ENCODE measurements around the gene GCNT4.
"Not testable (repeated sequence)": the region's sequence is repeated elsewhere in the genome, so short reads cannot be mapped to it uniquely, and the experiment has no call there.

GCNT4 gene

DNA sequence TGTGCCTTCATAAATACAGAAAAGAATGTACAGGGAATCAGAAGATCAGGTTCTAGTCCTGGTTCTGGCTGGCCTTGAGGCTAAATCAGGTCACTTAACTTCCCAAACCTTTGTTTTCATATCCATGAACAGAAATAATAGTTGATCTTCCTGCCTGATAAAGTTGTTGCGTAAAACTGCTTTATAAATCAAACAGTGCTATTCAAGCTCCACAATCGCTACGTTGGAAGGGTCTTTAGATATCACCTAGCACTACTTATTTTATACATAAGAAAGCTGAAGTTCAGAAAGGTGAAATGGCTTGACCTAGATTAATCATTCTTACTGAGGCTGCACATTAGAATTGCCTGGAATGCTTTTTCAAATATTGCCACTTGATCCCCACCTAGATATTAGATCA, 36.3 kb upstream of the GCNT4 start:
- TF ChIP-seq, protein P1, sequence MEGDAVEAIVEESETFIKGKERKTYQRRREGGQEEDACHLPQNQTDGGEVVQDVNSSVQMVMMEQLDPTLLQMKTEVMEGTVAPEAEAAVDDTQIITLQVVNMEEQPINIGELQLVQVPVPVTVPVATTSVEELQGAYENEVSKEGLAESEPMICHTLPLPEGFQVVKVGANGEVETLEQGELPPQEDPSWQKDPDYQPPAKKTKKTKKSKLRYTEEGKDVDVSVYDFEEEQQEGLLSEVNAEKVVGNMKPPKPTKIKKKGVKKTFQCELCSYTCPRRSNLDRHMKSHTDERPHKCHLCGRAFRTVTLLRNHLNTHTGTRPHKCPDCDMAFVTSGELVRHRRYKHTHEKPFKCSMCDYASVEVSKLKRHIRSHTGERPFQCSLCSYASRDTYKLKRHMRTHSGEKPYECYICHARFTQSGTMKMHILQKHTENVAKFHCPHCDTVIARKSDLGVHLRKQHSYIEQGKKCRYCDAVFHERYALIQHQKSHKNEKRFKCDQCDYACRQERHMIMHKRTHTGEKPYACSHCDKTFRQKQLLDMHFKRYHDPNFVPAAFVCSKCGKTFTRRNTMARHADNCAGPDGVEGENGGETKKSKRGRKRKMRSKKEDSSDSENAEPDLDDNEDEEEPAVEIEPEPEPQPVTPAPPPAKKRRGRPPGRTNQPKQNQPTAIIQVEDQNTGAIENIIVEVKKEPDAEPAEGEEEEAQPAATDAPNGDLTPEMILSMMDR (IDR thresholded peaks at IDR 0.05; ENCODE audit: poor library complexity, severe bottlenecking): no peak
- peaks cover 10% of the 10 kb centered on the region for H3K4me1 ChIP-seq (ENCODE audit: insufficient read depth, poor library complexity, severe bottlenecking)
- H3K27me3 ChIP-seq (ENCODE audit: insufficient read depth, poor library complexity, severe bottlenecking): no peaks in the 10 kb centered on the region
- ATAC-seq (ENCODE audit: low read depth) (no peak), DNase-seq (ENCODE audit: low spot score) (no peak)
- no peaks in the 10 kb centered on the region for H3K36me3 ChIP-seq (ENCODE audit: low read depth)
- no peak overlapping the region for H3K4me3 ChIP-seq (ENCODE audit: severe bottlenecking)
- no peaks in the 10 kb centered on the region for H3K9me3 ChIP-seq (ENCODE audit: severe bottlenecking)
- H3K27ac ChIP-seq (ENCODE audit: poor library complexity, severe bottlenecking): no peak overlapping the region

DNA sequence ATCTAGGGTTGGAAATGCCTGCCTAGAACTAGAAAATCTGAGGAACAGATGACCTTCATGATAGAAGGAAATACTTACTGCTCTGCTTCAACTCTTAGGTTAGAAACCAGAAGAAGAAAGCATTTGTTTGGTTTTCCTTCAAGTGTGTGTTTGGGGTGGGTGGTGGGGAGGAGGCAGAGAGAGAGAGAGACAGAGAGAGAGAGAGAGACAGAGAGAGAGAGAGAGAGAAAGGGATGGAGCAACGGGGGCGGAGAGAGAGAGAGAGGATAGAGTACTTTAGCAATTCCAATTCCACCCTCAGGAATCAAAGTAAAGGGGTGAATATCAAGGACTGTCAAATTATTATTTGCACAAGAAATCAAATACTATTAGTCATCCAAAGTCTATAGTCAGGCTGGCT, 29.2 kb upstream of the GCNT4 start:
- TF ChIP-seq, protein P1 (IDR thresholded peaks at IDR 0.05; ENCODE audit: poor library complexity, severe bottlenecking): no peak
- no peak for DNase-seq (ENCODE audit: low spot score)

DNA sequence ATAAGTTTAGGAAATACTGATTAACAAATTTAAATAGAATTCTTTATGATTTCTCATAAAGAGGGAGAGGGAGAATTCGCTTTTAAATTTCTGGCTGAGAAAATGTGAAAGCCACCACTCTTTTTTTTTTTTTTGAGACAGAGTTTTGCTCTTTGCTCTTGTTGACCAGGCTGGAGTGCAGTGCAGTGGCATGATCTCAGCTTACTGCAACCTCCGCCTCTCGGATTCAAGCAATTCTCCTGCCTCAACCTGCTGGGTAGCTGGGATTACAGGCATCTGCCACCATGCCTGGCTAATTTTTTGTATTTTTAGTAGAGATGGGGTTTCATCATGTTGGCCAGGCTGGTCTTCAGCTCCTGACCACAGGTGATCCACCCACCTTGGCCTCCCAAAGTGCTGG, 27.0 kb upstream of the GCNT4 start:
- not testable (repeated sequence) for H3K36me3 ChIP-seq (ENCODE audit: low read depth); H3K27me3 ChIP-seq (ENCODE audit: insufficient read depth, poor library complexity, severe bottlenecking); ATAC-seq (ENCODE audit: low read depth); H3K4me3 ChIP-seq (ENCODE audit: severe bottlenecking); H3K27ac ChIP-seq (ENCODE audit: poor library complexity, severe bottlenecking); DNase-seq (ENCODE audit: low spot score); H3K4me1 ChIP-seq (ENCODE audit: insufficient read depth, poor library complexity, severe bottlenecking); H3K9me3 ChIP-seq (ENCODE audit: severe bottlenecking)

More for the DNA sequence above, 29.2 kb upstream of the GCNT4 start:
- Histone ChIP-seq H3K27ac (ENCODE audit: poor library complexity, severe bottlenecking) (no peak overlapping the region), H3K4me1 (ENCODE audit: insufficient read depth, poor library complexity, severe bottlenecking) (no peaks in the 10 kb centered on the region), H3K9me3 (ENCODE audit: severe bottlenecking) (no peaks in the 10 kb centered on the region), H3K27me3 (ENCODE audit: insufficient read depth, poor library complexity, severe bottlenecking) (no peaks in the 10 kb centered on the region), H3K4me3 (ENCODE audit: severe bottlenecking) (no peak overlapping the region), H3K36me3 (ENCODE audit: low read depth) (no peaks in the 10 kb centered on the region)
- no peak for ATAC-seq (ENCODE audit: low read depth)

- Histone ChIP-seq H3K27ac (ENCODE audit: poor library complexity, severe bottlenecking) (no peak overlapping the region), H3K4me3 (ENCODE audit: severe bottlenecking) (no peak overlapping the region), H3K36me3 (ENCODE audit: low read depth) (no peaks in the 10 kb centered on the region), H3K27me3 (ENCODE audit: insufficient read depth, poor library complexity, severe bottlenecking) (no peaks in the 10 kb centered on the region), H3K9me3 (ENCODE audit: severe bottlenecking) (no peaks in the 10 kb centered on the region), H3K4me1 (ENCODE audit: insufficient read depth, poor library complexity, severe bottlenecking) (no peaks in the 10 kb centered on the region)
- TF ChIP-seq, protein P1 (IDR thresholded peaks at IDR 0.05; ENCODE audit: poor library complexity, severe bottlenecking): no peak
- ATAC-seq (ENCODE audit: low read depth) (no peak), DNase-seq (ENCODE audit: low spot score) (no peak)
Observed at GRCh38 chr5:75078027-75078426, 25.7 kb upstream of the GCNT4 start.

DNA sequence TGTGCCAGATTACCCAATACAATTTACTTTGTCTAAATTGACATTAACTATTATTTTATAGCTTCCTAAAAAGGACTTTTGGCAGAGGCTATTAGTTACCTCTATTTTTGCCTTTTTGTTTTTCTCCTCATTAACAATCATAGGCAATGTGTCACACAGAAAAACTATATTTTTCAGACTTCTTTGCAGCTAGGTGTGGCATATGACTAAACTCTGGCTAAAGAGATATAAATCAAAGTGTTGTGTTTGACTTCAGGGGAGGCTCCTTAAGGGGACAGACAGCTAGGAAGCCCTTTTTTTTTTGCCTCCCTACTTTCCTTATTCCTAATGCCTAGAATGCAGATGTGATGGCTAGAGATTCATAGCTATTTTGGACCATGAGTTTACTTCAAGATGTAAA, 19.7 kb upstream of the GCNT4 start:
- peaks cover 6% of the 10 kb centered on the region for H3K4me1 ChIP-seq (ENCODE audit: insufficient read depth, poor library complexity, severe bottlenecking)
- DNase-seq (ENCODE audit: low spot score): no peak
- no peaks in the 10 kb centered on the region for H3K27me3 ChIP-seq (ENCODE audit: insufficient read depth, poor library complexity, severe bottlenecking)
- H3K9me3 ChIP-seq (ENCODE audit: severe bottlenecking): no peaks in the 10 kb centered on the region
- TF ChIP-seq, protein P1 (IDR thresholded peaks at IDR 0.05; ENCODE audit: poor library complexity, severe bottlenecking): no peak
- ATAC-seq (ENCODE audit: low read depth): peak; percentile 82
- peak overlapping the region; percentile 7 for H3K27ac ChIP-seq (ENCODE audit: poor library complexity, severe bottlenecking)
- no peaks in the 10 kb centered on the region for H3K36me3 ChIP-seq (ENCODE audit: low read depth)
- H3K4me3 ChIP-seq (ENCODE audit: severe bottlenecking): no peak overlapping the region
